Posterior vena cava (tissue), 2 donors: ENCODE measurements around the gene SLC23A2. TPM values are rescaled to one million over a fixed set of nuclear protein-coding genes. Genes with fewer than 3 reads are reported as not detected.
A peak's percentile ranks its signal among the peaks of the same experiment; 100 is the strongest.

Experiments used
- DNase-seq: peaks from one replicate; pipeline ENCODE4 v3.0.0-alpha.2; 2020; ENCODE audit warnings: low spot score
- intact Hi-C, 2 donors: fragments of 100-400 bp; cut with DNase I; formaldehyde crosslinking; loops; one replicate each; pipeline versions ENCODE4 v1.14.1 to v1.14.2; 2022 to 2023
- total RNA-seq, 2 donors: library from RNA; stranded (reverse); fragmentation: NEBNext Ultra II Directional; extraction: Animal tissue kit (Norgen Biotek cat#: 25700); gene quantifications; one replicate each; pipeline ENCODE4 v1.2.1, GENCODE V29; 2021
- donor health status: DM: yes; HTN: yes; CAD: no.
- donor health status: DM: yes; HTN: yes; CAD: no.

Gene SLC23A2
- total RNA-seq, 2 donors from 2014 or later, result 21.4 to 23.2 TPM

DNA sequence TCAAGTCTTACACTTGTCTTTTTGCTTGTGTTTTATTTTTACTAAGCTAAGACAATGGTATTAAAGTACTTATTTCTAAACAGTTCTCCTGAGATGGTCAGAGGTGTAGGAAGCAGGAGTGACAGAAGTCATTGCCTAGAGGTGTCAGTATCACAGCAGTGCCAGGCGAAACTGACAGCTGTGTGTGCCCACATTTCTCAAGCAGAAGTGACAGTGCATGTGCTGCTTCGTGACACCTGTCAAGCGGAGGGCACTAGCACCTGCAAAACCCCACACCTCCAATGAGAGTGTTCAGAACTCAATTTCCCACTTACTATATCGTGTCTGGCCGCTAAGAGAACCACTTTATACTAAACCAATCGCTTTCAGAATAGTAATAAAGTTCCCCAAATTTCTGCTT is 82.8 kb downstream of the SLC23A2 start:
- intact Hi-C loops, result no loop called here

DNA sequence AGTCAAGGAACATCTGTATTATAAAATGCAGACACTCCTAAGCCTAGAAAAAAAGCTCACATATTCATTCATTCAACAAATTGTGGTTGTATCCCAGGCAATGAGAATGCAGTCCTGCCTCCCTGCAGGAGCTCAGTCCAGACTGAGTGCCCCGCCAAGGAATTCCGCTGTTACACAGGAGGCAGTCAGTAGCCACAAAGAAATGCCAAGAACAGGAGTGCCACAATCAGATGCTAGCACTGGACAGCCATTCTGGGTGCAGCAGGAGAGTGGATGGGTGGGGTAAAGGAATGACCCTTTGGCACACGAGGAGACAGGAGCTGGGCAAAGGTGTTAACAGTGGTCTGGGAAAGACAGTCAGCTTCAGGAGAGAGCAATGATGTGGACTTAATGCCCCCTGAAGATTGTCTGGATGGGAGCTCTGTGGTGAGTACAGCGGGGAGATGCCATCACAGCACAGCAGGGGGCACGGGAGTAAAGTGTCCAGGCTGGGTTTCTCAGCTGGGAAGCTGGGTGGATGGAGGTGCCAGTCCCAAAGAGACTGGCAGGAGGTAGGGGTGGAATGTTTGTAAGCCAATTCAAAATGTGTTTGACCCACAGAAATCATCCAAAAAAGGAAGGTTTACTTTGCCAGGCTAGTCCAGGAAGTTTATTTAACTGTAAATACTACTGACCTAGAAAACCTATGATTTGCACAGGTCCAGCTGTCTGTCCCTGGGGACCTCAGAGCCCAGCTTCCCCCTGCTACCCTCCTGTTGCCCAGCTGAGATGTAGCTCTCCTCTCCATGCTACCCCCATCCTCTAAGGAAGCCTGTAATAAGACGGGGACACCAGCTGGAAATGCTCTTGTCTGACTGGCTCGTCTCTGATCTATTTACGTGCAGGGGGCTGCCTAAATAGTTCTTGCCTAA is 84.1 kb downstream of the SLC23A2 start:
- intact Hi-C loops, result no loop called here
- DNase-seq, result no peak

More for the DNA sequence above, 82.8 kb downstream of the SLC23A2 start:
- DNase-seq, result no peak

DNA sequence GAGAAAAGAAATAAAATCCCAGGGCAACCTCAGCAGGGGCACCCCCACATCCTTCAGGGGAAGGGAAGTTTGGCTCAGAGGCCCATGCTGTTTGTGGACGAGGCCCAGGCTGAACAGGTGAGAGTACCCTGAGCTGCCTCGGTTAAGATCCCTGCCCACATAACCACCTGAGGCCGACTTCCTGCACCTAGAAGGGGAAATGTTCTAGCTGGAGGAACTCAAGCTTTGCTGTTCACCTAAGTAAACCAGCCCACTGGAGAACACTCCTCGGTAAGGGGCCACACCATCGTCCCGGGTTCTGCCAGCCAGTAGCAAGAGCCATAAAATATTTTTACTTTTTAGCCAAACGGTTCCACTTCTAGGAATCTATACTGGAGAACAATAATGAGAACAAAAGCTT is 88.2 kb downstream of the SLC23A2 start:
- no peak for DNase-seq
- intact Hi-C loops, result no loop called here

DNA sequence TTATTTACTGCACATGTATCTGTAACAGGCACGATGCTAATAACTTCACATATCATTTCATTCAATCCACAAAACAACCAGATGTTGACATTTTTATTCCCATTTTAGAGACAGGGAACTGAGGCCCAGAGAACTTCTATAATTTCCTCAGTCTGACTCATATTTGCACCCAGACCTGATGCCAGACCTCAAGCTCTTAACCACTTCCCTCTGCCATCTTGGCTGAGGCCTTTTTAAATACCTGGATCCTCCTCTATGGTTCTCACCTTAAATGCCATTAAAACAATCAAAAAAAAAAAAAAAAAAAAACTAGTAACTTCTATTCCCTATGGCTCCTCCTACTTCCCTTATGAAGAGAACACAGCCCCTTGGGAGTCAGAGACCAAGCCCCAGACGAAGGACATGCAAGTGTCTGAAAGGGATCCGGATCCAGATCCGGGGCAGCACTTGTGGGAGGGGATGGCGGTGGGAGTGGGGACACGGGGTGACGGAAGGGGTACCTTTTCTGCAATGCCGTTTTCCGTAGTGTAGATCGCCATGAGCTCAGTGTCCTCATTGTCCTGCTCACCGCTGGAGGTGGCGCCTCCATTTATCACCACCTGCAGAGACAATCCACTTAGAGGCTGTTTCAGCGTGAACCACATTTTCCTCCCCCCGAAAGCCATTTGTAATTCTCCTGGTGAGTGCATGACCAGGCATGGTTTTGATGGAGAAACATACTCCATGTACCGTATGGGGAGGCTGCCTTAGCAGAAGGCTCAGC is 88.7 kb downstream of the SLC23A2 start:
- intact Hi-C loops, result no loop called here
- no peak for DNase-seq

DNA sequence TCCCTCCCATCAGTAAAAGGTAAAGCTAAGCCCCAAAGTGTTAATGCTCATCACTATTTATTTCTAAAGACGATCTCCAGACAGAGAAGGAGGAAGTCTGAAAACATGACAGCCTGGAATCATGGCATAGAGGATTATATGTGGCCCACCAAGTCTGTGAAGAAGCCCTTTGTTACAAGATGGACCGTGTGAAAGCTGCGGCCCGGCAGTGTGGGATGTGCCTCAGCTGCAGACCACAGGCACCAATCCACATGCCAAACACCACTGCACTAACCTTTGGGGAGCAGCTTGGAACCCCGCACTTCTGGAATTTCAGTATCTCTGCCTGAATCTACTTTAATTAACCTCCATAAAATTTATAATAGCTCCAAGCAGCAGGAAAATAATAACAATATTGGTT is 90.4 kb downstream of the SLC23A2 start:
- intact Hi-C loops, result no loop called here
- DNase-seq, result no peak

DNA sequence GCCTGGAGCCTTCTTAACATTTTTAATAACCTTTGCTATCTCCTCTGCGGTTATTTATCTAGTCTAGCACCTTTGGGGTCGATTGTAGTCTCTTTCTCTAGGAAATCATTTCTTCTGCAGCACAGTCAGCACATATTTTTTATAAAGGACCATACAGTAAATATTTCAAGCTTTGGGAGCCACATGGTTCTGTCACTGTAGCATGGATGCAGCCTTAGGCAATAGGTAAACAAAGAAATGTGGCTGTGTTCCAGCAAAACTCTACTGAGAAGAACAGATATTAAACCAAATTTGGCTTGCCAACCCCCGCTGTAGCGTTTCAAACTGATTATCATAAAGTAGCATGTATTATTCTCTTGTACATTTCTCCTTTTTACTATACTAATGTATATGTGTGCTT is 95.7 kb downstream of the SLC23A2 start:
- no peak for DNase-seq
- intact Hi-C loops, result no loop called here

DNA sequence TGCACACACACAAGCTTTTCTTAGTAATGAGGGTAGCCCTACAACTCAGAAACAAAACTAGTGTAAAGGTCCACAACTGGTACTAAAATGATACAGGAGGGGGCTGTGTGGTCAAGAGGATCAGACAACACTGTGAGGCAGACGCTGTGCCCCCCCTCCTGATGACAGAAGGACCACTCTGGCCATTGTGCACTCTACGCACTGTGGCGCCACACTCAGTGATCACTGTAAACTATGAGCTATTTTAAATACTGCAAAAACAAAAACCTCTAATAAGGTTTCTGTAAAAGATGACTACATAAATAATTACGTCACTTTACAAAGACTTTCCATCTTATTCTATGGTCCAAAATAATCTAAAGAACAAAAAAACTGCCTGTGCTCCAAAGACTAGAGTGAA is 96.1 kb downstream of the SLC23A2 start:
- intact Hi-C loops, result no loop called here
- DNase-seq, result no peak

DNA sequence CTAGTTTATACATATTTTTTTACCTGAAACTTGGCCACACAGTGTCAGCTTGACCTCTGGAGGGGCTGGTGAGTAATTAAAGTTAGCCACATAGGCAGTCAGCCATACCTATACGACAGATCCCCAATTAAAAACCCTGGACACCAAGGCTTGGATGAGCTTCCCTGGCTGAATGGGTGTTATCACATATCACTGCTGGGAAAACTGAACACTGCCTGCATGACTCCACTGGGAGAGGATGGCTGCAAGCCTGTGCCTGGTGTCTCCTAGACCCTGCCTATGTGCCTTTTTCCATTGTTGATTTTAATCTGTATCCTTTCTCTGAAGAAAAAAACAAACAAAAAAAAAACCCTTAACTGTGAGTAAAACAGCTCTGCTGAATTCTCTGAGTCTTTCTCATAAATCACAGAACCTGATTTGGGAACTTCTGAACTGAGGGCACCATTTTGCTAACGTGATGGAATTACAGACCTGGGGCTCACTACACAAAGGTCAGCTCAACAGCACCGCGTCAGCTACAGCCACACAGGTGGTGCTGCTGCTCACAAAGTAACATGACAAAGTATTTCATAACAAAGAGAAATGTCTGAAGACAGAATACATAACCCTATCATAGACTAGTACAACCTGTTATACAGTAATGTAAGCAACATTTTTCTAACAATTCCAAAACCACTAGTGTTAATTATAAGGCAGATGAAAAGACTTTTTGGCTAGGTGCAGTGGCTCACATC is 97.0 kb downstream of the SLC23A2 start:
- intact Hi-C loops, result no loop called here
- DNase-seq, result no peak

DNA sequence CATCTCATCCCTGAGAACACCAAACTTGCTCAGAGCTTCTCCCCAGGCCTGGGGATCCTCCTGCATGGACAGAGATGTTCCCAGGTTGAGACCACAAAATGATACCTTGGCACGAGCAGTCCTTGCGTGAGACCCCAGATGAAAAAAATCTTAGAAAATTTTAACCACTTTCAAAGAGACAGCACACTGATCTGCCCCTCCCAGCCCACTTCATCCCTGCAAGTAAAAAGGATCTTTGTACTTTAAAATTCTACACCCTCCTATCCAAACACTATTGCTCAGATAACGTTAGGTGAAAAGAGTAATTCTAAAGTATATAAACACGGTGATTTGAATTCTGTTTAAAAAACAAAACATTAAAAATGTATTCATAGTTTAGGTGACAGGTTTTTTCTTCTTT is 98.5 kb downstream of the SLC23A2 start:
- intact Hi-C loops, result no loop called here
- DNase-seq, result no peak

DNA sequence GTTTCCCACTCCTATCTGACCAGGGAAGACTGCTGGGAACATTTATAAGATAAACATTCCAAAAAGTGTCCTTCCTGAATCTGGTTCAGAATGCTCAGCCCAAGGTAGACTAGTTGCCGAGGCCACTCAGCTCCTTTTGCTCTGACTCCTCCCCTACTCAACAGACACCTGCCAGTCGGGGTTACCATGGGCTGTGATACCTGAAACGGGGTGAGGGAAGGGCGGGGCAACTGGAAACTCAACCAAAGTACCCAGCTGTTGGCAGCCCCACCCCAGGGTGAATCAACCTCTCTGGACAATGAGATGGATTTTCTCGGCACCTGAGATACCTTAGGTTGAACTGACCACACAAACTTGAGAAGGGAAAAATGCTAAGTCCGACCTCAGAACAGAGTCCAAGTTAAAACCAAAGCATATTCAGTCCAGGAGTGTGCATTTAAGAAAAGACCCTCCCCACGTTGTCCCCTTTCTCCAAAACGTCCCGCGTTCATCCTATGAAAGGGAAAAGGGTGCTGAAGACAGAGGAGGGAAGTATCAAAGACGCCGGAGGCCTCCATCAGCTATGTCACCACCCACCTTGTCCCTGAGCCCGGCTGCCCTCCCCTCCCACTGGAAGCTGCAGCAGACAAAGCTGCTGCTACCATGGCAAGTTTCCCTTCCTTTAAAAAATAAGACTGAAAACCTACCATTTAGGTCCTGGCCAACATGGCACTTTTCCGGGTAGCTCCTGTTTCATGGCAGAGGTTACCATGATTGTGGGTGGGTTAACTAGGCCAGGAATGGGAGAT is 100.1 kb downstream of the SLC23A2 start:
- intact Hi-C loops, result no loop called here
- DNase-seq, result no peak

DNA sequence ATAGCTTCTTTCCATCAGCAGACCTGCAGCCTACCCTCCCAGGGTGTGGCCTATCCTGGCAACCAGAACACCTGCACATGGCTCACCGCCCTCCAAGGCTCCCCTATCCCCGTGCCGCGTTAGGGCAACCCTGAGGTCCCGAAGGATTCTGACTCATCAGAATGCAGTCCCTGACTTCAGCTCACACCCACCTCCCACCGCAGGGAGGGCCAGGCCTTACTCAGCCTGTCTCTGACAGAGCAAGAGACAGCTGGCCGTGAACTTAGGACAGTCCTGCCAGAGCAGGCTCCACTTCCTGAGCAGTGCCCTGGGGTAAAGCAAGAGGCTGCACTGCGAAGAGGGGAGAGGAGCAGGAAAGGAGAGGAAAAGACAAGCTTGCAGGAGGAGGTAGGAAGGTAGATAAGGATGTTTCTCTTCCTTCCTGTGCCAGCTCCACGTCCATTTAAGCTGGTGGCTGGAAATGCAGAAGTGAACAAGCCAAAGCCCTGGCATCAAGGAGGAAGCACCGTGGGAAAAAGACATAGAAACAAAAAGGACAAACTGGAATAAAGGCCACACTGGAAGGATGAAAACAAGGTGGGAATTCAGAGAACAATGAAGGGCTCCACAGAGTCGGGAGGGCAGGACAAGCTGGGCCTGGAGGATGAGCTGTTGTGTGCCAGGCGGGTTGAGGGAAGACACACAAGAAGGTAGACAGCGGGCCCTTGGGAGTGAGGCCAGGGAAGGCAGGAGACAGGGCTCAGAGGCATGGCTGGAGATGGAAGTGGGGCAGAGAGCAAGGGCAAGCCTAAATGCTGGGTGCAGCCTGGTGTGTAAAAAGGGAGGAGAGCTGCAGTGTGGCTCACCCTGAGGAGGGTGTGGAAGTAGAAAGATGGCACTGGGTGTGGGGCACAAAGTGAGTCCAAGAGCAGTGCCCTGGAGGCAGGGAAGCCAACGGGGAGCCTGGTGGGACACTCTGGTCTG is 102.7 kb downstream of the SLC23A2 start:
- peak; percentile 90 for DNase-seq
- intact Hi-C loops, result no loop called here

DNA sequence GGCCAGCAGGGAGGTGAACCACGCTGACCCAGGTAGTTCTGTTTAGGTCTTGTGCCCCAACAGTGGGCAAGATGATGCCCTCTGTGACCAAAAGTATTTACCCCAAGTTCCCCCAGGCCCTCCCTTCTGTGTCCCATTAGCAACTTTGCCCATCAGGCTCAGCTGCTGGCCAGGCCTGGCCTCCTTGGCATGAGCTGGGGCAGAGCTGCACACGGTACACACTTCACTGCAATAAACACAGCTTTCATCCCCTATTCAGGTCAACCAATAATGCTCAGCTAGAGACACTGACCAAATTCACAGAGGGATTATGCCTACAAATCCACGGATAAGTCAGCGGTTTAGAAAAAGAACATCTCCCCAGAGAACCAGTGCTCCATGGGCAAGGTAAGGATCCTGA is 103.7 kb downstream of the SLC23A2 start:
- DNase-seq, result peak; percentile 51
- intact Hi-C loops, result no loop called here

DNA sequence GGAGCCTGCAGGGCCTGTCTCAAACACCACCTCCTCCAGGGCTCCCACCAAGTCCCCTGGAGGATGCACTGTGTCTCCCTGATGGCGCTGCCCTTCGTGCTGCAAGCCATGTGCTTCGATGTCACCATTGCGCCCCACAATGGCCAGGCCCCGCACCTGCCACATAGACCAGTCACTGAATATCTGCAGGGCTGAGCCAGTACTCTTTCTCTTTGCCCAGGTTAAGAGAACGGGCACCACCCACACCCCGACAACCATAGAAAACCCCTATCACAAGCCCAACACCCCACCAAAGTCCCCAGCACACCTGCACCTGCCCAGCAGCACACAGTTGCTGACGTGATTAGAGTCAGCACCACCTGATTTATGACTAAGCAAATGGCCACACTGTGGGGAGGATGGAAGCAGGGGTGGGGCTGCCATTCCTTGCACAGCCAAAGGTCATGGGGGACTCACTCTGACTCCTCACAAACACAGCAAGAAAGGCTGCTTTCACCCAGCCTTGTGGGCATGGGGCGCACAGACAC is 104.3 kb downstream of the SLC23A2 start:
- intact Hi-C loops, result no loop called here
- DNase-seq, result peak; percentile 81

DNA sequence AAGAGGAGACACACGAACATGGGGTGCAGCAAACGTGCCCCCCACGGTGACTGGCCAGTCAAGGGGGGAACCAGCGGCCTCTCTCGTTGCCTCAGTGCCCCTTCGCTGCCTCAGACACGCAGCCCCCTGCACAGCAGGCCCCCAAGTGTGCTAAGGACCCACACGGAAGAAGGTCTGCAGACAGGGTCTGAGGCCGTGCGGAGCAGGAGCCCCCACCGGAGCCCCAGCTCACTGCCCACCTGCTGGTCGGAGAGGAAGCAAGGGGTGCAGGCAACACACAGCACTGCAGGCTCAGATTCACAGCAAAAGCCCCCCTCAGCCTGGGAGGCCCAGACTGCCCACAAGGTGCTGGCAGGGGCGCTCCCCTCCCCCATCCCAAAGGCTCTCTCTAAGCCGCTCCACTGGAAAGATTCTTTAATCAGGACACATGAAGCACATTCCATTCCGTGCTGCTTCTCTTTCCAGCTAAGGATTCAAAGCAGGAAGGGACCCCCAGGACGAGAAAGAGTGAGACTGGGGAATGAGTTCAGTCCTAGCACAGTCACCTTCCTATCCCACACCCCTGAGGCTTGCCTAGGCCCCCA is 105.1 kb downstream of the SLC23A2 start:
- peak; percentile 71 for DNase-seq
- intact Hi-C loops, result no loop called here

DNA sequence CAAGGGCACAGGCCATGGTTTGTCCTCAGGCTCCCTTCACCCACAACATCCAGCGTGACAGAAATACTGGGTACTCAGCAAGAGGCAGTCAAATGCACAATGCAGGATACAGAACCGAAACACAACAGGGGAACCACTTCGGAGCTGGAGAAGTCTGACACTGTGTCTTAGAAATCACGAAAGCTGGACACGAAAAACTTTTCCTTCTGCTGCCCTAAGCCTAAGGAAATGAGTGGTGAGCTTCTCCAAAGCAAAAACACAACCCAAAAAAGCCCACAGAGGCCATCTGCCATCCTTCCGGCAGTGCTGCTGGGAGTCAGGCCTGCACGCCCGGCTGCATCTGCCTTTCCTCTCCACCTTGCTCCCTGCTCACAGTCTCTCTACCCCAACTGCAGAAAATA is 106.3 kb downstream of the SLC23A2 start:
- DNase-seq, result peak; percentile 15
- intact Hi-C loops, result no loop called here

DNA sequence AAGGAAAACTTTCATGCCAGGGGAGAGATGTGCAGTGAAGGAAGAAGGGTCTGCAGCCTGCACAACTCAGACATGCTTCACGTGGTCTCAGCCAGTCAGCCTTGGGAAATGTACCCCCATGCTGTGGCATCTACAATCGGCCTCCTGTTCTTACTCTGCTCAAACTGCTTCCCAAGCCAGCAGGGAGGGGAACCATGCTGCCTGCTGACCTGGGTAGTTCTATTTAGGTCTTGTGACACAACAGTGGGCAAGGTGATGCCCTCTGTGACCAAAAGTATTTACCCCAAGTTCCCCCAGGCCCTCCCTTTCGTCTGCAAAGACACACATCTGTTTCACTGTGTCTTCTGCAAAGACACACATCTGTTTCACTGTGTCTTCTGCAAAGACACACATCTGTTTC is 106.9 kb downstream of the SLC23A2 start:
- intact Hi-C loops, result no loop called here
- DNase-seq, result no peak

DNA sequence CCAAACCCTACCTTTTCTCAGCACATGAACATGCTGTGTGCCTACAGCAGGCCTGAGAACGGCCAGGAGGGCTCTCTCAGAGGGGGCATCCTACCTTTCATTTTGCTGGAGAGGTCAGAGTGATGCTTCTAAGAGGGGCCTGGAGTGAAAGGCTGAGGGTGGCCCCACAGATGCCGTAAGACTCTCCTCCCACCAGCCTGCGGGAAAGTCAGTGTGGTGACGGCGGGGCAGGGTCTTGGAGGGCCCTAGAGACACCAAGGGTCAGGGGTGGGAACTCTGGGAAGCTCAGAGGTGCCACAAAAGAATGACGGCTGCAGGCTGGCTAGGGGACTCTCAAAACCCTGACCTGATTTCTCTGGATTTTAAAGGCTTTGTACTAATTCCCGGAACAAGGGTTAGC is 107.6 kb downstream of the SLC23A2 start:
- no peak for DNase-seq
- intact Hi-C loops, result no loop called here

DNA sequence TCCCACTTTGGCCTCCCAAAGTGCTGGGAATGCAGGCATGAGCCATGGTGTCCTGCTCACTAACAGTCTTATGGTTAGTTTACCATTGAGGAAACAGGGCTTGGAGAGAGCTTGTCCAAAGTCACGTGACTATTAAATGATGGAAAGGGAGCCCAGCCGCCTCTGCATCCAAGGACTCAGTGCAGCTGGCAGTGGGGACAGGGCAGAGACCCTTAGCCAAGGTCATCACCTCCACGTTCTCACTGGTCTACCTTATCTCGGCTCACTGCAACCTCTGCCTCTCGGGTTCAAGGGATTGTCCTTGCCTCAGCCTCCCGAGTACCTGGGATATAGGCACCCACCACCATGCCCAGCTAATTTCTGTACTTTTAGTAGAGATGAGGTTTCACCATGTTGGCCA is 109.3 kb downstream of the SLC23A2 start:
- intact Hi-C loops, result no loop called here

More for the DNA sequence above, 109.3 kb downstream of the SLC23A2 start:
- DNase-seq, result no peak
